ENCODE measurements around the gene ADD3.

GRCh38 chr10:110118891-110119621 lies 111.3 kb downstream of the ADD3 start:
- TF ChIP-seq GATA3 (IDR thresholded peaks at IDR 0.05; ENCODE audit: low read depth, low read length) (no peak), GATA2 (IDR thresholded peaks at IDR 0.05; ENCODE audit: low read depth, low read length) (no peak)
